ENCODE data around the gene KSR1. TPM values are rescaled to one million over a fixed set of nuclear protein-coding genes. Genes with fewer than 3 reads are reported as not detected.

Gene KSR1
- total RNA-seq, 1 donor from 2014 or later = 114 TPM

GRCh38 chr17:27522028-27522635 is 65.9 kb downstream of the KSR1 start:
- H3K36me3 Mint-ChIP-seq (ENCODE audit: low read depth) = no peaks in the 10 kb centered on the region
- H3K9me3 Mint-ChIP-seq = no peaks in the 10 kb centered on the region
- intact Hi-C loops (cut with micrococcal nuclease) = no loop called here
- TF ChIP-seq, protein P1, sequence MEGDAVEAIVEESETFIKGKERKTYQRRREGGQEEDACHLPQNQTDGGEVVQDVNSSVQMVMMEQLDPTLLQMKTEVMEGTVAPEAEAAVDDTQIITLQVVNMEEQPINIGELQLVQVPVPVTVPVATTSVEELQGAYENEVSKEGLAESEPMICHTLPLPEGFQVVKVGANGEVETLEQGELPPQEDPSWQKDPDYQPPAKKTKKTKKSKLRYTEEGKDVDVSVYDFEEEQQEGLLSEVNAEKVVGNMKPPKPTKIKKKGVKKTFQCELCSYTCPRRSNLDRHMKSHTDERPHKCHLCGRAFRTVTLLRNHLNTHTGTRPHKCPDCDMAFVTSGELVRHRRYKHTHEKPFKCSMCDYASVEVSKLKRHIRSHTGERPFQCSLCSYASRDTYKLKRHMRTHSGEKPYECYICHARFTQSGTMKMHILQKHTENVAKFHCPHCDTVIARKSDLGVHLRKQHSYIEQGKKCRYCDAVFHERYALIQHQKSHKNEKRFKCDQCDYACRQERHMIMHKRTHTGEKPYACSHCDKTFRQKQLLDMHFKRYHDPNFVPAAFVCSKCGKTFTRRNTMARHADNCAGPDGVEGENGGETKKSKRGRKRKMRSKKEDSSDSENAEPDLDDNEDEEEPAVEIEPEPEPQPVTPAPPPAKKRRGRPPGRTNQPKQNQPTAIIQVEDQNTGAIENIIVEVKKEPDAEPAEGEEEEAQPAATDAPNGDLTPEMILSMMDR (IDR thresholded peaks at IDR 0.05) = no peak
- no peak overlapping the region for H3K27ac Mint-ChIP-seq
- ChIA-PET CTCF (no interaction called here), POLR2A (interaction anchor here (1.1 kb wide), 1 partner anchor 23 kb away, joined by 4 read pairs; no protein-coding TSS in a partner anchor)
- H3K4me1 Mint-ChIP-seq = peaks cover 41% of the 10 kb centered on the region
- ATAC-seq (ENCODE audit: low read depth) (no peak), DNase-seq (no peak)
- no peak overlapping the region for H3K4me3 Mint-ChIP-seq
- H3K27me3 Mint-ChIP-seq = no peaks in the 10 kb centered on the region

DNA sequence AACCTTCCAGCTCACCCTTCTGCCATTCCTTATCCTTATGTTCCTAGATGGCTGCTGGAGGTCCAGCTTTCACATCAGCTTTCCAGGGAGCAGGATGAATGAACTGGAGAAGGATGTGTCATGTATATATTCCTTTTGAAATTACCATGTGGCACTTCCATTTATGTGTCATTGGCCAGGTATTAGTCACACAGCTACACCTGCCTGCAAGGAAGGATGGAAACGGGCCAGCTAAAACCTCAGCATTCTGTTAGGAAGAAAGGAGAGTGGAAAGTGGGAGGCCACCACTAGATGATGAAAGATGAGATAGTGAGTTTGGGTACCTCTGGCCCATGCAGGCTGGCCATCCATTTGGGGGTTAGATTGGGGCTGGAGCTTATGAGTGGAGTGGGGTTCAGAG is 67.5 kb downstream of the KSR1 start:
- no peak overlapping the region for H3K4me3 Mint-ChIP-seq
- POLR2A ChIA-PET = interaction anchor here (0.9 kb wide), 1 partner anchor 21 kb away, joined by 3 read pairs; no protein-coding TSS in a partner anchor
- H3K36me3 Mint-ChIP-seq (ENCODE audit: low read depth) = no peaks in the 10 kb centered on the region
- TF ChIP-seq, protein P1 (IDR thresholded peaks at IDR 0.05) = no peak
- DNase-seq = no peak
- H3K27ac Mint-ChIP-seq = no peak overlapping the region
- no peaks in the 10 kb centered on the region for H3K9me3 Mint-ChIP-seq
- no peaks in the 10 kb centered on the region for H3K27me3 Mint-ChIP-seq
- no peak for ATAC-seq (ENCODE audit: low read depth)
- intact Hi-C loops (cut with micrococcal nuclease) = no loop called here
- CTCF ChIA-PET = interaction anchor here (1.6 kb wide), 1 partner anchor 76 kb away, joined by 5 read pairs; no protein-coding TSS in a partner anchor
- H3K4me1 Mint-ChIP-seq = peaks cover 41% of the 10 kb centered on the region

- Mint-ChIP-seq H3K9me3 (no peaks in the 10 kb centered on the region), H3K27ac (no peak overlapping the region), H3K4me3 (no peak overlapping the region), H3K4me1 (peaks cover 39% of the 10 kb centered on the region), H3K27me3 (no peaks in the 10 kb centered on the region), H3K36me3 (ENCODE audit: low read depth) (no peaks in the 10 kb centered on the region)
- no peak for ATAC-seq (ENCODE audit: low read depth)
- TF ChIP-seq, protein P1 (IDR thresholded peaks at IDR 0.05) = no peak
- ChIA-PET POLR2A (interaction anchor here (0.9 kb wide), 1 partner anchor 20 kb away, joined by 3 read pairs; no protein-coding TSS in a partner anchor), CTCF (interaction anchor here (1.6 kb wide), 1 partner anchor 75 kb away, joined by 5 read pairs; no protein-coding TSS in a partner anchor)
- intact Hi-C loops (cut with micrococcal nuclease) = no loop called here
- no peak for DNase-seq
These were observed 68.3 kb downstream of the KSR1 start for GRCh38 chr17:27524594-27524993.

DNA sequence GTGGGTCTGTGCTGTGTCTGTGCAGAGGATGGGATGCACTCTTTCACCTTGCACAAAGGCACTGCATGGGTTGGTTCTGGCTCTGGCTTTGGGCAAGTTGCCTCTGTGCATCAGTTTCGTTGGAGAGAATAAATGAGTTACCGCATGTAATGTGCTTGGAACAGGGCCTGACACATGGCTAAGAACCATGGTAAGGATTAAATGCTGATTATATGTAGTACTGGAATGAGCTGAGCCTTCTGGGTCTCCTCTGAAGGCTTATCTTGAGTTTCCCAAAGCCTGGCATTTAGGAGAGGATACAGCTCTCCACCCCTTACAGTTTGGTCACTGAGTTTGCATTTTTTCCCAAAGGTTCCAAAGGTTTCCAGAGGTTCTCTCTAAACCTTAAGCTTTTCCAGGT is 69.1 kb downstream of the KSR1 start:
- Mint-ChIP-seq H3K27ac (no peak overlapping the region), H3K9me3 (no peaks in the 10 kb centered on the region), H3K4me3 (no peak overlapping the region), H3K4me1 (peaks cover 44% of the 10 kb centered on the region), H3K27me3 (no peaks in the 10 kb centered on the region), H3K36me3 (ENCODE audit: low read depth) (no peaks in the 10 kb centered on the region)
- intact Hi-C loops (cut with micrococcal nuclease) = no loop called here
- no peak for DNase-seq
- ChIA-PET POLR2A (no interaction called here), CTCF (no interaction called here)
- TF ChIP-seq, protein P1 (IDR thresholded peaks at IDR 0.05) = no peak
- ATAC-seq (ENCODE audit: low read depth) = no peak

- Mint-ChIP-seq H3K27me3 (no peaks in the 10 kb centered on the region), H3K36me3 (ENCODE audit: low read depth) (no peaks in the 10 kb centered on the region), H3K27ac (no peak overlapping the region), H3K4me3 (no peak overlapping the region), H3K4me1 (peaks cover 49% of the 10 kb centered on the region), H3K9me3 (no peaks in the 10 kb centered on the region)
- POLR2A ChIA-PET = interaction anchor here (0.9 to 1.4 kb wide), 4 partner anchors 17 to 52 kb away, joined by 3 to 4 read pairs (median 3); no protein-coding TSS in a partner anchor
- DNase-seq (no peak), ATAC-seq (ENCODE audit: low read depth) (no peak)
- intact Hi-C loops (cut with micrococcal nuclease) = no loop called here
- TF ChIP-seq, protein P1 (IDR thresholded peaks at IDR 0.05) = no peak
- CTCF ChIA-PET = no interaction called here
These were observed 69.8 kb downstream of the KSR1 start for GRCh38 chr17:27525836-27526603.
